ENCODE measurements around the gene NAALADL2.
"Not testable (repeated sequence)": the region's sequence is repeated elsewhere in the genome, so short reads cannot be mapped to it uniquely, and the experiment has no call there.

NAALADL2 gene

GRCh38 chr3:175077216-175077615 lies 218.1 kb downstream of the NAALADL2 start:
- DNase-seq: no peak

- no peak for DNase-seq
Measured at GRCh38 chr3:175082631-175083030, 223.5 kb downstream of the NAALADL2 start.

GRCh38 chr3:175087128-175087527 lies 228.0 kb downstream of the NAALADL2 start:
- DNase-seq: not testable (repeated sequence)

GRCh38 chr3:175088766-175089380 lies 229.7 kb downstream of the NAALADL2 start:
- DNase-seq: no peak

GRCh38 chr3:175091426-175092114 lies 232.4 kb downstream of the NAALADL2 start:
- no peak for DNase-seq

- DNase-seq: no peak
Measured at GRCh38 chr3:175093748-175094147, 234.6 kb downstream of the NAALADL2 start.

GRCh38 chr3:175094344-175094743 lies 235.2 kb downstream of the NAALADL2 start:
- DNase-seq: no peak

GRCh38 chr3:175098644-175099043 lies 239.5 kb downstream of the NAALADL2 start:
- DNase-seq: no peak

- no peak for DNase-seq
Measured at GRCh38 chr3:175102161-175102560, 243.0 kb downstream of the NAALADL2 start.

- no peak for DNase-seq
Measured at GRCh38 chr3:175103298-175103697, 244.2 kb downstream of the NAALADL2 start.

GRCh38 chr3:175105066-175105465 lies 245.9 kb downstream of the NAALADL2 start:
- no peak for DNase-seq

GRCh38 chr3:175107231-175107630 lies 248.1 kb downstream of the NAALADL2 start:
- no peak for DNase-seq

GRCh38 chr3:175107995-175108394 lies 248.9 kb downstream of the NAALADL2 start:
- DNase-seq: no peak

GRCh38 chr3:175108613-175109151 lies 249.5 kb downstream of the NAALADL2 start:
- no peak for DNase-seq

- no peak for DNase-seq
Measured at GRCh38 chr3:175111036-175111435, 251.9 kb downstream of the NAALADL2 start.

GRCh38 chr3:175118382-175118941 lies 259.3 kb downstream of the NAALADL2 start:
- DNase-seq: no peak

- DNase-seq: no peak
Measured at GRCh38 chr3:175121225-175121624, 262.1 kb downstream of the NAALADL2 start.

- no peak for DNase-seq
Measured at GRCh38 chr3:175127075-175127662, 268.0 kb downstream of the NAALADL2 start.

- no peak for DNase-seq
Measured at GRCh38 chr3:175129126-175129525, 270.0 kb downstream of the NAALADL2 start.

- no peak for DNase-seq
Measured at GRCh38 chr3:175129571-175129970, 270.4 kb downstream of the NAALADL2 start.

GRCh38 chr3:175131866-175132265 lies 272.7 kb downstream of the NAALADL2 start:
- DNase-seq: not testable (repeated sequence)

GRCh38 chr3:175132706-175133105 lies 273.6 kb downstream of the NAALADL2 start:
- not testable (repeated sequence) for DNase-seq

GRCh38 chr3:175144368-175144767 lies 285.2 kb downstream of the NAALADL2 start:
- no peak for DNase-seq

GRCh38 chr3:175146258-175146657 lies 287.1 kb downstream of the NAALADL2 start:
- no peak for DNase-seq

Data from SIG-M5 (cell line).